T-helper 1 cell treated with Interleukin-12 subunit alpha and Interleukin-12 subunit beta and Interleukin-4 antibody, amounts not matched to agents 30 μg/mL and 1 μg/mL, for 36 hours (primary cell): ENCODE results near the gene NTF4.
"Not testable (repeated sequence)": the region's sequence is repeated elsewhere in the genome, so short reads cannot be mapped to it uniquely, and the experiment has no call there.

ENCODE experiments used
- H3K27ac Mint-ChIP-seq: one replicate; pipeline ENCODE4 v1.8.0; 2021; ENCODE audit warnings: mild to moderate bottlenecking, mixed read lengths
- H3K27me3 Mint-ChIP-seq: one replicate; pipeline ENCODE4 v1.8.0; 2021; ENCODE audit warnings: low read depth, mixed read lengths
- H3K36me3 Mint-ChIP-seq: one replicate; pipeline ENCODE4 v1.8.0; 2021; ENCODE audit warnings: low read depth, mixed read lengths
- H3K4me1 Mint-ChIP-seq: one replicate; pipeline ENCODE4 v1.8.0; 2021; ENCODE audit warnings: low read depth, mixed read lengths
- H3K4me3 Mint-ChIP-seq: one replicate; pipeline ENCODE4 v1.8.0; 2021; ENCODE audit warnings: mild to moderate bottlenecking, moderate library complexity, mixed read lengths
- H3K9me3 Mint-ChIP-seq: one replicate; pipeline ENCODE4 v1.8.0; 2021; ENCODE audit warnings: mixed read lengths

NTF4 gene

DNA sequence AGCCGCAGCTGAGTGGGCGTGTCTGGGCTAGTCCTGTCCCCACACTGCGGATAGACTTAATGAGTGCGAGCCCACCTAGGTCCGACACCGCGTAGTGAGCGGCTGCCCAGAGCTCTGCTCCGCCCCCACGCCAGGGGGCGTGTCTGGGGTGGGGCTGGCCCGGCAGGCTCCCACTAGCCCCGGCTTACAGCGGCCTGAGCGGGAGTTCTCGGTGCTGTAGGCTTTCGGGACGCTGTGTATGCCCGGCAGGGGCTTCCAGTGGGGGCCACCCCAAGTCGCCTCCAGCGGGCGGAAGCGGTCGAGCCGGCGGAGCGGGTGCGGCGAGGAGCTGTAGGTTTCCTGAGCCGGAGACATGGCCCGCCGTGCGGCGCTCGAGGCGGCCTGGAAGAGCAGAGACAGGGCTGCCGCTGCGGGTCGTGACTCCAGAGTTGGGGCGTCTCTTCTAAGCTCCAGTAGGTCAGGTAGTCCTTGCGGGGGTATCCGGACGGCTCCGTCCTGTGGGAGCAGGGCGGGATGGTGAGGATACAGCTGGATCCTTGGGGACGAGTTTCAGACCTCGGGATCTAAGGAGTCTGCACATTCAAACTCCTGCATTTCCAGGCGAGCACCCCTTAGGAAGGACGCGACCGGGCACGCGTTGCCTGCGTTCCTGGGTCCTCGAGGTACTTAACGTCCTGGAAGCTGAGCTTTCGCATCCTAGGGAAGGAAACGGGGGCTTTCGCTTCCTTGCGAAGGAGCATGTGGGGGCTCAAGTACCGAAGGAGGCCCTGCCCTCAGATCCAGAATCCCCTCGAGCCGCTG is 8.3 kb downstream of the NTF4 start:
- Mint-ChIP-seq H3K4me1 (peaks cover 12% of the 10 kb centered on the region), H3K27ac (no peak overlapping the region), H3K4me3 (peak overlapping the region; percentile 74)

DNA sequence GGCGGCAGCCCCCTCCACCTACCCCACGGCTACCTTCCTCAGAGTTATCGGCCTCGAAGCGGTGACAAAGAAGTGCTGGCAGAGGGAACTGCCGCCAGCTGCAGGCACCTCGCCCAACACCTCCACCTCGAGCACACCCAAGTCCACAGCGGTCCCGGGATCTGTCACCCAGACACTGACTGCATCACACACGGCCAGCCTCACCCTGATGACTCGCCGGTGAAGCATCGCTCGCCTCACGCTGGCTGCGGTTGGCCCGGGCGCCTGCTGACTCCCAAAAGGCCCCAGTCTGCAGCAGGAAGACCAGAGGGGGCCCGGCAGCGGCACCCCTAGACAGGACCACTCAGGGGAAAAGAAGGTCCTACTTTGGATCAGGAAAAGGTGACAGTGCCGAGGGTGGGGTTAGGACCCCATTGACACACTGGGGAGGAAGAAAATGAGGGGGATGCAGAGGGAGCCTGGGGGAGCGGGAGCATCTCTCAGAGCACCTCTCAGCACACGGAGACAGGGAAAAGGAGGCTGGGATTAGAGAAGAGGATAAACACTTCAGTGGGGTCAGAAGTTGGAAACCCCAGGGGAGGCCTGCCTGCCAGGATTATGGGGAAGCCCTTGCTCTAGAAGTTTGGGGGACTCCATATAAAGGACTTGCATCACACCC is 14.1 kb downstream of the NTF4 start:
- H3K4me3 Mint-ChIP-seq, H3K36me3 Mint-ChIP-seq: not testable (repeated sequence)

More for the DNA sequence above, 8.3 kb downstream of the NTF4 start:
- peaks cover 56% of the 10 kb centered on the region for H3K27me3 Mint-ChIP-seq
- H3K36me3 Mint-ChIP-seq: no peaks in the 10 kb centered on the region
- no peaks in the 10 kb centered on the region for H3K9me3 Mint-ChIP-seq

DNA sequence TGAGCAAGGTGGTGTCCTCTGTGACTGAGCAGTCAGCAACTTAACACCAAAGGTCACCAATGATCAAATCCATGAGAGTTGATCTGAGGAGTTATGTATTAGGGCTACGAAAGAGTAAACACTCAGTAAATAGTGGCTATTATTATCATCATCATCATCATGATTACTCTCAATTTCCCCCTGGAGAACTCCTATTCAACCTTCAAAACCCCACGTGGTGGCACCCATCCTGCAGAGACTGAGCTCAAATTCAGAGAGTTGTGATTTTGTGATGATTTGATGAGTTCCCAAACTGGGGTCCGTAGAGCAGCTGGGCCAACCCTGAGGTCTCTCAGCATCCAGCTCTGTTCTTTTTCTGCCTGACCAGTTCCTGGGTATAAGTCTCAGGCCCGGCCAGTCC is 14.8 kb downstream of the NTF4 start:
- not testable (repeated sequence) for H3K4me3 Mint-ChIP-seq, H3K27me3 Mint-ChIP-seq, H3K9me3 Mint-ChIP-seq, H3K4me1 Mint-ChIP-seq, H3K27ac Mint-ChIP-seq, H3K36me3 Mint-ChIP-seq

More for the DNA sequence above, 14.1 kb downstream of the NTF4 start:
- not testable (repeated sequence) for H3K4me1 Mint-ChIP-seq, H3K27ac Mint-ChIP-seq, H3K27me3 Mint-ChIP-seq, H3K9me3 Mint-ChIP-seq

DNA sequence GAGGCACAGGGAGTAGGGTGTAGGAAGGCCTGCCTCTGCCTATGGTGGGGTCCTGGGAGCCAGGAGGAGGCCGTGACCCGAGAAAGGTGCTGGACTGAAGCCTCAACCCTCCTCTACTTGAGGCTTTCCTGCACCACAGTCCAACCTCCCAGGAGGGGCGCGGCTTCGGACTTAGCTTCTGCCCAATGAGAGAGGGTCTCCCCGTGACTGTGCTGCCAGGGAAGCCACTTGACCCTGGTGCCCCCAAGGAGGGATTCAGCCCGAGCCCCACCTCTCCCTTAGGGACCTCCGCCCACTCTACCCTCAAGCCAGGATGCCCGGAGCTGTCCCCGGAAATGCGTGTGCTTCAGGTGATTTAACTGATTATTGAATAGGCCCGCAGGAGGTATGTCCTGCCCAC is 15.6 kb downstream of the NTF4 start, which contains the start of gene CGB8:
TSS of gene CGB8 (minus strand) at position 101 of the 400 bp plus-strand sequence. CDS start 372 bp downstream, outside the sequence.
- not testable (repeated sequence) for H3K27me3 Mint-ChIP-seq, H3K4me1 Mint-ChIP-seq, H3K27ac Mint-ChIP-seq, H3K9me3 Mint-ChIP-seq, H3K4me3 Mint-ChIP-seq, H3K36me3 Mint-ChIP-seq

DNA sequence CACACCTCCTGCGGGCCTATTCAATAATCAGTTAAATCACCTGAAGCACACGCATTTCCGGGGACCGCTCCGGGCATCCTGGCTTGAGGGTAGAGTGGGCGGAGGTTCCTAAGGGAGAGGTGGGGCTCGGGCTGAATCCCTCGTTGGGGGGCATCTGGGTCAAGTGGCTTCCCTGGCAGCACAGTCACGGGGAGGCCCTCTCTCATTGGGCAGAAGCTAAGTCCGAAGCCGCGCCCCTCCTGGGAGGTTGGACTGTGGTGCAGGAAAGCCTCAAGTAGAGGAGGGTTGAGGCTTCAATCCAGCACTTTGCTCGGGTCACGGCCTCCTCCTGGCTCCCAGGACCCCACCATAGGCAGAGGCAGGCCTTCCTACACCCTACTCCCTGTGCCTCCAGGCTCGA is 21.1 kb downstream of the NTF4 start, which contains the start of gene CGB5:
TSS of gene CGB5 (plus strand) at position 301 of the 400 bp plus-strand sequence. CDS start 362 bp downstream, outside the sequence.
- not testable (repeated sequence) for H3K4me1 Mint-ChIP-seq, H3K9me3 Mint-ChIP-seq, H3K36me3 Mint-ChIP-seq, H3K27ac Mint-ChIP-seq, H3K4me3 Mint-ChIP-seq, H3K27me3 Mint-ChIP-seq

DNA sequence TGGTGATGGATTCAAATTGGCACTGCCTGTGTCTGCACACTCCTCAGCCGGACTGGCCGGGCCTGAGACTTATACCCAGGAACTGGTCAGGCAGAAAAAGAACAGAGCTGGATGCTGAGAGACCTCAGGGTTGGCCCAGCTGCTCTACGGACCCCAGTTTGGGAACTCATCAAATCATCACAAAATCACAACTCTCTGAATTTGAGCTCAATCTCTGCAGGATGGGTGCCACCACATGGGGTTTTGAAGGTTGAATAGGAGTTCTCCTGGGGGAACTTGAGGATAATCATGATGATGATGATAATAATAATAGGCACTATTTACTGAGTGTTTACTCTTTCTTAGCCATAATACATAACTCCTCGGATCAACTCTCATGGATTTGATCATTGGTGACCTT is 22.0 kb downstream of the NTF4 start:
- H3K27ac Mint-ChIP-seq, H3K4me1 Mint-ChIP-seq, H3K9me3 Mint-ChIP-seq: not testable (repeated sequence)

DNA sequence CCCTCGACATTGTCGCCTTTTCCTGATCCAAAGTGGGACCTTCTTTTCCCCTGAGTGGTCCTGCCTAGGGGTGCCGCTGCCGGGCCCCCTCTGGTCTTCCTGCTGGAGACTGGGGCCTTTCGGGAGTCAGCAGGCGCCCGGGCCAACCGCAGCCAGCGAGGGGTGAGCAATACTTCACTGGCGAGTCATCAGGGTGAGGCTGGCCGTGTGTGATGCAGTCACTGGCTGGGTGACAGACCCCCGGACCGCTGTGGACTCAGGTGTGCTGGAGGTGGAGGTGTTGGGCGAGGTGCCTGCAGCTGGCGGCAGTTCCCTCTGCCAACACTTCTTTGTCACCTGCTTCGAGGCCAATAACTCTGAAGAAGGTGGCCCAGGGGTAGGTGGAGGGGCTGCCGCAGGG is 22.4 kb downstream of the NTF4 start:
- H3K27ac Mint-ChIP-seq: no peak overlapping the region
- H3K27me3 Mint-ChIP-seq: no peaks in the 10 kb centered on the region
- H3K4me1 Mint-ChIP-seq: no peaks in the 10 kb centered on the region
- H3K36me3 Mint-ChIP-seq: no peaks in the 10 kb centered on the region
- H3K4me3 Mint-ChIP-seq: no peak overlapping the region
- no peaks in the 10 kb centered on the region for H3K9me3 Mint-ChIP-seq

More for the DNA sequence above, 22.0 kb downstream of the NTF4 start:
- H3K4me3 Mint-ChIP-seq, H3K27me3 Mint-ChIP-seq, H3K36me3 Mint-ChIP-seq: not testable (repeated sequence)

DNA sequence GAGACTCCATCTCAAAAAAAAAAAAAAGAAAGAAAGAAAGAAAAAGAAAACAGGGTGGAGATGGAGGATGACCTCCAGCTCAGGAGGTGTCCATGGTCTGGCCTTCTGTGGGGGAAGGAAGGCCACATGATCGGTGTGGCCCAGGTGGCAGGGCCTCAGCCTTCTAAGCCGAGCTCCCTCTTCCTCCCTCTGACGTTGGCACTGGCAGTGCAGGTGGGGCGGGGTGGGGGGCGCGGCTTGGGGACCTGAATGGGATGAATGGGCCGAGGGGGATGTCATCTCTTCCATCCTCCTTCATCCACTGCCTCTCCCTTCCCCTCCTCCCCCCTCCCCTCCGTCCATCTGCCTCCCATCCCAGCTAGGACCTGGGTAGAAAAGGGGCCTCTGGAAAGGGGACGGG is 24.9 kb downstream of the NTF4 start:
- not testable (repeated sequence) for H3K4me3 Mint-ChIP-seq, H3K36me3 Mint-ChIP-seq, H3K27ac Mint-ChIP-seq, H3K4me1 Mint-ChIP-seq, H3K27me3 Mint-ChIP-seq, H3K9me3 Mint-ChIP-seq

DNA sequence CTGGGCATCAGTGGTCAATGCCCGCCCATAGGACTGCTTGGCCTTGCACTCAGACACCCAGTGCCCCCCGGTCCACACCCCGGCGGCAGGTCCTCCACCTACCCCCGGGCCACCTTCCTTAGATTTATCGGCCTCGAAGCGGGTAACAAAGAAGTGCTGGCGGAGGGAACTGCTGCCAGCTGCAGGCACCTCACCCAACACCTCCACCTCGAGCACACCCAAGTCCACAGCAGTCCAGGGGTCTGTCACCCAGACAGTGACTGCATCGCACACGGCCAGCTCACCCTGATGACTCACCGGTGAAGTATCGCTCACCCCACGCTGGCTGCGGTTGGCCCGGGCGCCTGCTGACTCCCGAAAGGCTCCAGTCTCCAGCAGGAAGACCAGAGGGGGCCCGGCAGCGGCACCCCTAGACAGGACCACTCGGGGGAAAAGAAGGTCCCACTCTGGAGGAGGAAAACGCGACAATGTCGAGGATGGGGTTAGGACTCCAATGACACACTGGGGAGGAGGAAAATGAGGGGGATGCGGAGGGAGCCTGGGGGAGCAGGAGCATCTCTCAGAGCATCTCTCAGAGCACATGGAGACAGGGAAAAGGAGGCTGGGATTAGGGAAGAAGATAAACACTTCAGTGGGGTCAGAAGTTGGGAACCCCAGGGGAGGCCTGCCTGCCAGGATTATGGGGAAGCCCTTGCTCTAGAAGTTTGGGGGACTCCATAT is 25.9 kb downstream of the NTF4 start:
- not testable (repeated sequence) for H3K27ac Mint-ChIP-seq, H3K27me3 Mint-ChIP-seq

DNA sequence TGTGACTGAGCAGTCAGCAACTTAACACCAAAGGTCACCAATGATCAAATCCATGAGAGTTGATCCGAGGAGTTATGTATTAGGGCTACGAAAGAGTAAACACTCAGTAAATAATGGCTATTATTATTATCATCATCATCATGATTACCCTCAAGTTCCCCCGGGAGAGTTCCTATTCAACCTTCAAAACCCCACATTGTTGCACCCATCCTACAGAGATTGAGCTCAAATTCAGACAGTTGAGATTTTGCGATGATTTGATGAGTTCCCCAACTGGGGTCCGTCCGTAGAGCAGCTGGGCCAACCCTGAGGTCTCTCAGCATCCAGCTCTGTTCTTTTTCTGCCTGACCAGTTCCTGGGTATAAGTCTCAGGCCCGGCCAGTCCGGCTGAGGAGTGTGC is 26.5 kb downstream of the NTF4 start:
- not testable (repeated sequence) for H3K36me3 Mint-ChIP-seq, H3K4me3 Mint-ChIP-seq, H3K4me1 Mint-ChIP-seq, H3K9me3 Mint-ChIP-seq, H3K27ac Mint-ChIP-seq, H3K27me3 Mint-ChIP-seq

More for the DNA sequence above, 25.9 kb downstream of the NTF4 start:
- not testable (repeated sequence) for H3K9me3 Mint-ChIP-seq, H3K4me1 Mint-ChIP-seq, H3K4me3 Mint-ChIP-seq, H3K36me3 Mint-ChIP-seq

DNA sequence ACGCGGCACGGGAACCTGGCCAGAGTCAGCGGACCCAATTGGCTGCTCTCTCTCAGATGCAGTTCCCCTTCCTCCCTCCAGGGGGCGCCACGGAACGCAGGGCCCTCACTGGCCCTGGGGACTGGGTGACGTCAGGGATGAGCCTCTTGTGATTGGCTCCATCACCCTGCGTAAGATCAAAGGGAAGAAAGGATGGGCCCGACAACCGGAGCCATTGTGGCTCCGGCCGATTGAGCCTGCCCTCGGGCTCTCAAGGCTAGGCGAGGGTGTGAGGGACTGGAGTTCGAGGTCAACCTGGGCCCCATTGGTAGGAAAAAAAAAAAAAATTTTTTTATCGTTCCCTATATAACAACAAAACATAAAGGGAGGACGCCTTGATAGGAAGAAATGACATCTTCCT is 27.8 kb downstream of the NTF4 start, which contains the start of gene CGB1:
TSS of gene CGB1 (minus strand) at position 81 of the 400 bp plus-strand sequence. CDS start 184 bp downstream, outside the sequence.
- not testable (repeated sequence) for H3K27ac Mint-ChIP-seq, H3K27me3 Mint-ChIP-seq, H3K9me3 Mint-ChIP-seq, H3K4me1 Mint-ChIP-seq, H3K4me3 Mint-ChIP-seq, H3K36me3 Mint-ChIP-seq

DNA sequence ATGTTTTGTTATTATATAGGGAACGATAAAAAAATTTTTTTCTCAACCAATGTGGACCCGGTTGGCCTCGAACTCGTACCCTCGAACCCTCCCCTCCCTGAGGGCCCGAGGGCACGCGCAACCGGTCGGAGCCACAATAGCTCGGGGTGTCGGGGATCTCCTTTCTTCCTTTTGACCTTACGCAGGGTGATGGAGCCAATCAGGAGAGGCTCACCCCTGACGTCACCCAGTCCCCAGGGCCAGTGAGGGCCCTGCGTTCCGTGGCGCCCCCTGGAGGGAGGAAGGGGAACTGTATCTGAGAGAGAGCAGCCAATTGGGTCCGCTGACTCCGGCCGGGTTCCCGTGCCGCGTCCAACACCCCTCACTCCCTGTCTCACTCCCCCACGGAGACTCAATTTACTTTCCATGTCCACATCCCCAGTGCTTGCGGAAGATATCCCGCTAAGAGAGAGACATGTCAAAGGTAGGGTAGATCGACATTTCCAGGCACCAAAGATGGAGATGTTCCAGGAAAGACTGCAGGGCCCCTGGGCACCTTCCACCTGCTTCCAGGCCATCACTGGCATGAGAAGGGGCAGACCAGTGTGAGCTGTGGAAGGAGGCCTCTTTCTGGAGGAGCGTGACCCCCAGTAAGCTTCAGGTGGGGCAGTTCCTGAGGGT is 32.8 kb downstream of the NTF4 start, which contains the start of gene CGB2:
TSS of gene CGB2 (plus strand) at position 249 of the 660 bp plus-strand sequence. CDS start at position 455, 206 bp downstream.
- Mint-ChIP-seq H3K4me3 (peak within 1 kb of the TSS; percentile 17), H3K27ac (peak within 1 kb of the TSS; percentile 72)
- not testable (repeated sequence) for H3K36me3 Mint-ChIP-seq, H3K4me1 Mint-ChIP-seq, H3K27me3 Mint-ChIP-seq, H3K9me3 Mint-ChIP-seq

DNA sequence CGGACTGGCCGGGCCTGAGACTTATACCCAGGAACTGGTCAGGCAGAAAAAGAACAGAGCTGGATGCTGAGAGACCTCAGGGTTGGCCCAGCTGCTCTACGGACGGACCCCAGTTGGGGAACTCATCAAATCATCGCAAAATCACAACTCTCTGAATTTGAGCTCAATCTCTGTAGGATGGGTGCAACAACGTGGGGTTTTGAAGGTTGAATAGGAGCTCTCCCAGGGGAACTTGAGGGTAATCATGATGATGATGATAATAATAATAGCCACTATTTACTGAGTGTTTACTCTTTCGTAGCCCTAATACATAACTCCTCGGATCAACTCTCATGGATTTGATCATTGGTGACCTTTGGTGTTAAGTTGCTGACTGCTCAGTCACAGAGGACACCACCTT is 34.3 kb downstream of the NTF4 start:
- not testable (repeated sequence) for H3K36me3 Mint-ChIP-seq, H3K4me3 Mint-ChIP-seq, H3K27me3 Mint-ChIP-seq, H3K27ac Mint-ChIP-seq, H3K9me3 Mint-ChIP-seq, H3K4me1 Mint-ChIP-seq

DNA sequence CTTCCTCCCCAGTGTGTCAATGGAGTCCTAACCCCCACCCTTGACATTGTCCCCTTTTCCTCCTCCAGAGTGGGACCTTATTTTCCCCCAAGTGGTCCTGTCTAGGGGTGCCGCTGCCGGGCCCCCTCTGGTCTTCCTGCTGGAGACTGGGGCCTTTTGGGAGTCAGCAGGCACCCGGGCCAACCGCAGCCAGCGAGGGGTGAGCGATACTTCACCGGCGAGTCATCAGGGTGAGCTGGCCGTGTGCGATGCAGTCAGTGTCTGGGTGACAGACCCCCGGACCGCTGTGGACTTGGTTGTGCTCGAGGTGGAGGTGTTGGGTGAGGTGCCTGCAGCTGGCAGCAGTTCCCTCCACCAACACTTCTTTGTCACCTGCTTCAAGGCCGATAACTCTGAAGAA is 34.9 kb downstream of the NTF4 start:
- H3K36me3 Mint-ChIP-seq, H3K27ac Mint-ChIP-seq, H3K4me3 Mint-ChIP-seq, H3K27me3 Mint-ChIP-seq, H3K9me3 Mint-ChIP-seq, H3K4me1 Mint-ChIP-seq: not testable (repeated sequence)
